ENCODE data around the gene ACTL7A. TPM values are rescaled to one million over a fixed set of nuclear protein-coding genes. Genes with fewer than 3 reads are reported as not detected.
A peak's percentile ranks its signal among the peaks of the same experiment; 100 is the strongest.
"Not testable (repeated sequence)": the region's sequence is repeated elsewhere in the genome, so short reads cannot be mapped to it uniquely, and the experiment has no call there.

The ACTL7A gene
- total RNA-seq, 6 donors from 2014 or later, result not detected

DNA sequence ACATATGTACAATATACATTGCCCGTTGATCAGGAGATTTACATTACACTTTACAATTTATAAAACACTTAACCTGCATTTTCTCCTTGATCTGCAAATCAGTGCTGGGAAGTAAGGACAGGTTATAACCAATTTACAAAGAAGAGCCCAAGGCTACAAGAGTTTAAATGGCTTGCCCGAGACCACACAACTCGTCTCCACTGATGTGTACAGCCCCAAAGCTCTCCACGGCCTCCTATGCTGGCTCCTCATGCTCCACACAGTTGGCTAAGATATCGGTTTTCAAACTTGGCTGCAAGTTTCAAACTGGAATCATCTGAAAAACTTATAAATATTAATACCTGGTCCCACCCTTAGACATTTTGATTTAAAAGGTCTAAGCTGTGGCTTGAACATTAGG is 16.6 kb upstream of the ACTL7A start:
- H3K4me1 ChIP-seq, result no peaks in the 10 kb centered on the region
- WGBS, 2 donors, result 89 to 90% methylated on average over 5 of the region's 5 CpGs
- no peak overlapping the region for H3K4me3 ChIP-seq

DNA sequence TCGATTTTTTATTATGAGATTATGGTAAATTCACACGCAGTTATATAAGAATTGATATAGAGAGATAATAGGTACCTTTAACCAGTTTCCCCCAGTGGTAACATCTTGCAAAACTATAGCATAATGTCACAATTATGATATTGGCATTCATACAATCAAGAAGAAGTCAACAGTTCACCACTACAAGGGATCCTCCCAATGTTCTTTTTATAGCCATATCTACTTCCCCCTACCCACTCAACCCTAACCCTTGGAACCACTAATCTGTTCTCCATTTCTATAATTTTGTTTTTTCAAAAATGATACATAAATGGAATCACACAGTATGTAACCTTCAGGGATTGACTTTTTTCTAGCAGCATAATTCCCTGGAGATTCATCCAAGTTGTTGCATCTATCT is 16.1 kb upstream of the ACTL7A start:
- TF ChIP-seq, protein P1, sequence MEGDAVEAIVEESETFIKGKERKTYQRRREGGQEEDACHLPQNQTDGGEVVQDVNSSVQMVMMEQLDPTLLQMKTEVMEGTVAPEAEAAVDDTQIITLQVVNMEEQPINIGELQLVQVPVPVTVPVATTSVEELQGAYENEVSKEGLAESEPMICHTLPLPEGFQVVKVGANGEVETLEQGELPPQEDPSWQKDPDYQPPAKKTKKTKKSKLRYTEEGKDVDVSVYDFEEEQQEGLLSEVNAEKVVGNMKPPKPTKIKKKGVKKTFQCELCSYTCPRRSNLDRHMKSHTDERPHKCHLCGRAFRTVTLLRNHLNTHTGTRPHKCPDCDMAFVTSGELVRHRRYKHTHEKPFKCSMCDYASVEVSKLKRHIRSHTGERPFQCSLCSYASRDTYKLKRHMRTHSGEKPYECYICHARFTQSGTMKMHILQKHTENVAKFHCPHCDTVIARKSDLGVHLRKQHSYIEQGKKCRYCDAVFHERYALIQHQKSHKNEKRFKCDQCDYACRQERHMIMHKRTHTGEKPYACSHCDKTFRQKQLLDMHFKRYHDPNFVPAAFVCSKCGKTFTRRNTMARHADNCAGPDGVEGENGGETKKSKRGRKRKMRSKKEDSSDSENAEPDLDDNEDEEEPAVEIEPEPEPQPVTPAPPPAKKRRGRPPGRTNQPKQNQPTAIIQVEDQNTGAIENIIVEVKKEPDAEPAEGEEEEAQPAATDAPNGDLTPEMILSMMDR (IDR thresholded peaks at IDR 0.05), result no peak
- TF ChIP-seq POLR2AphosphoS5 (IDR thresholded peaks at IDR 0.05), result no peak
- TF ChIP-seq POLR2A (IDR thresholded peaks at IDR 0.05), result no peak
- TF ChIP-seq EP300 (IDR thresholded peaks at IDR 0.05), result no peak
- no peak for ATAC-seq (ENCODE audit: low FRiP score in 2 of 2)
- Histone ChIP-seq H3K36me3 (no peaks in the 10 kb centered on the region), H3K27me3 (no peaks in the 10 kb centered on the region), H3K9me3 (no peaks in the 10 kb centered on the region), H3K4me3 (no peak overlapping the region), H3K27ac (no peak overlapping the region), H3K4me1 (no peaks in the 10 kb centered on the region)
- 88 to 90% methylated on average over 2 of the region's 2 CpGs for WGBS, 2 donors
- no peak for DNase-seq

More for the DNA sequence above, 16.6 kb upstream of the ACTL7A start:
- ATAC-seq (ENCODE audit: low FRiP score in 2 of 2), result no peak
- H3K27me3 ChIP-seq, result no peaks in the 10 kb centered on the region
- H3K27ac ChIP-seq, result no peak overlapping the region
- DNase-seq, result no peak
- TF ChIP-seq POLR2A (IDR thresholded peaks at IDR 0.05), result no peak
- no peaks in the 10 kb centered on the region for H3K36me3 ChIP-seq
- no peaks in the 10 kb centered on the region for H3K9me3 ChIP-seq

DNA sequence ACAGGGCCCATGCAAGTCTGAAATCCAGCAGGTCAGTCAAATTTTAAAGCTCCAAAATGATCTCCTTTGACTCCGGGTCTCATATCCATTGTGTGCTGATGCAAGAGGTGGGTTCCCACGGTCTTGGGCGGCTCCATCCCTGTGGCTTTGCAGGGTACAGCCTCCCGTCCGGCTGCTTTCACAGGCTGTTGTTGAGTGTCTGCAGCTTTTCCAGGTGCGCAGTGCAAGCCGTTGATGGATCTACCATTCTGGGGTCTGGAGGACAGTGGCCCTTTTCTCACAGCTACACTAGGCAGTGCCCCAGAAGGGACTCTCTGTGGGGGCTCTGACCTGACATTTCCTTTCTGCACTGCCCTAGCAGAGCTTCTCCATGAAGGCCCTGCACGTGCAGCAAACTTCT is 13.8 kb upstream of the ACTL7A start:
- WGBS, 2 donors, result 90 to 92% methylated on average over 3 to 8 of the region's 8 CpGs

DNA sequence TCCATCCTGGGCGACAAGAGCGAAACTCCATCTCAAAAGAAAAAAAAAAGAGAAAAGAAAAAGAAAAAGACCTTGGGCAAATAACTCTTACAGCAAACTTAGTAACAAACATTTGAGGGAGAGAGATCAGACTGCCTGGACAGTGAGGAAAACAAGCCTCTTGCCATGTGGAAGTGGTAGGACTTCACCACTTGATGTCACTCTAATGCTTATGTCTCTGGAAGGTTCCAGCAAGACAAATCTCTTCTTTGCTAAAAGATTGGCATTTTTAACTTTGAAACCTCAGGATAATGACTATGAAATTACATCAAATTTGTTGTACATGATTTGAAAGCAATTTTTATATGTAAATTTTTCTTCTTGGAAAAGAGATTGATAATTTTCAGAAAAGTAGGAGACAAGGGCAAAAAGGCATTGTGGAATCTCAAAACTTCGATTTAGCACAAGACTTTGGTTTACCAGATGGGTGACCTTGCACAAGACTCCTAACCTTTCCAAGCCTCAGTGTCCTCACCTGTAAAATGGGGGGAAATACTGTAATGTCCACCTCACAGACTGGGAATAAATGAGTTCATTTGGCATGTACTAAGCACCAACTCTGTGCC is 11.7 kb upstream of the ACTL7A start:
- ATAC-seq (ENCODE audit: low FRiP score in 2 of 2) (no peak), DNase-seq (no peak)
- Histone ChIP-seq H3K27me3 (no peaks in the 10 kb centered on the region), H3K27ac (no peak overlapping the region), H3K9me3 (no peaks in the 10 kb centered on the region), H3K4me3 (no peak overlapping the region), H3K36me3 (no peaks in the 10 kb centered on the region), H3K4me1 (no peaks in the 10 kb centered on the region)
- 98 to 99% methylated on average over 3 of the region's 3 CpGs for WGBS, 2 donors
- TF ChIP-seq EP300 (IDR thresholded peaks at IDR 0.05), result no peak
- TF ChIP-seq, protein P1 (IDR thresholded peaks at IDR 0.05), result peak in 1 of 6 experiments; percentile 24

More for the DNA sequence above, 13.8 kb upstream of the ACTL7A start:
- DNase-seq; H3K4me1 ChIP-seq; H3K27me3 ChIP-seq; H3K9me3 ChIP-seq; H3K27ac ChIP-seq; H3K36me3 ChIP-seq; H3K4me3 ChIP-seq; ATAC-seq (ENCODE audit: low FRiP score in 2 of 2): not testable (repeated sequence)

DNA sequence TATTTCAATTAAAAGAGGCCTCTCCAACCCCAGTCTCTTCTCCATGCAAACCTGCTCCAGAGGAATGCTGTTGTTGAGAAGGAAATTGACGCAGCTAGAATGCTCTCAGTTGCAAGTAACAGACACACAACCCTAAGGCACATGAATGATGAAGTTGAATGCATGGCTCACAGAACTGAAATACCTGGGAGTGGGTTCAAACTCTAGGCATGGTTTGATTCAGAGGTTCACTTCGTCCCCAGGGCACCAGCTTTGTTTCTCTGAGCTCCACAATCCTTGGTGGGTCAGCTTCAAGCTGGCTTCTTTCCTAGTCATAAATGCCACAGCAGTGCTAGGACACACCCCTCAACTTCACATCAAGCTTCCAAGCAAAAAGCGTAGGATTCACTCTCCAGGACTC is 10.9 kb upstream of the ACTL7A start:
- H3K27ac ChIP-seq, result no peak overlapping the region
- DNase-seq (no peak), ATAC-seq (ENCODE audit: low FRiP score in 2 of 2) (no peak)
- no peak overlapping the region for H3K4me3 ChIP-seq
- TF ChIP-seq POLR2AphosphoS5 (IDR thresholded peaks at IDR 0.05) (no peak), EP300 (IDR thresholded peaks at IDR 0.05) (no peak), POLR2A (IDR thresholded peaks at IDR 0.05) (no peak)
- TF ChIP-seq, protein P1 (IDR thresholded peaks at IDR 0.05), result no peak
- 72 to 80% methylated on average over 3 of the region's 3 CpGs for WGBS, 2 donors
- no peaks in the 10 kb centered on the region for H3K27me3 ChIP-seq
- H3K9me3 ChIP-seq, result no peaks in the 10 kb centered on the region
- H3K36me3 ChIP-seq, result no peaks in the 10 kb centered on the region
- no peaks in the 10 kb centered on the region for H3K4me1 ChIP-seq

DNA sequence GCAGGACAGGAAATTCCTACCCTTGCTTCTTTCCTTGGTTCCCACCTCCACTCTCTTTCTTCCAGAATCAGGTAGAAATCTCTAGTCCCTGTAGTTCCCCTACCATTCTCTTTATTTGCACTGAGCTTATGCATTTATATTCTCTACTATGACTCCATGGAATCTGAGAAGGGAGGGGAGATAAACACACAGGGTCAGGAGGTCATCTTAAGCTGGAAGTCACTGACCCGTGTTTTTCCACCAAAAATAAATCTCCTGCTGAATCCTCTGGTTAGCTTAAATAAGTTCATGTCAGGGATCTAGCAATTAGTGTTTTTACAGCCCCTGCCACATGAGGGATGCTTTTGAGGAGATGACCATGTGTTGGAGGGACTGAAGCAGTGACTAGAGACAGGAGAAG is 10.0 kb upstream of the ACTL7A start:
- Histone ChIP-seq H3K4me3 (no peak overlapping the region), H3K36me3 (no peaks in the 10 kb centered on the region), H3K27me3 (no peaks in the 10 kb centered on the region), H3K27ac (no peak overlapping the region), H3K4me1 (no peaks in the 10 kb centered on the region), H3K9me3 (no peaks in the 10 kb centered on the region)
- TF ChIP-seq, protein P1 (IDR thresholded peaks at IDR 0.05), result no peak
- no peak for TF ChIP-seq POLR2A (IDR thresholded peaks at IDR 0.05)
- TF ChIP-seq EP300 (IDR thresholded peaks at IDR 0.05), result no peak
- TF ChIP-seq POLR2AphosphoS5 (IDR thresholded peaks at IDR 0.05), result no peak
- ATAC-seq (ENCODE audit: low FRiP score in 2 of 2) (no peak), DNase-seq (no peak)
- 26 to 40% methylated on average over 1 of the region's 1 CpG for WGBS, 2 donors
